GM19455 (cell line): ENCODE measurements around the gene LINC01488.

Source experiments
- ATAC-seq: cut with Tn5 transposase; IDR thresholded peaks from one replicate; pipeline ENCODE4 v1.9.1; 2021; ENCODE audit not compliant: unreplicated experiment

LINC01488 gene

DNA sequence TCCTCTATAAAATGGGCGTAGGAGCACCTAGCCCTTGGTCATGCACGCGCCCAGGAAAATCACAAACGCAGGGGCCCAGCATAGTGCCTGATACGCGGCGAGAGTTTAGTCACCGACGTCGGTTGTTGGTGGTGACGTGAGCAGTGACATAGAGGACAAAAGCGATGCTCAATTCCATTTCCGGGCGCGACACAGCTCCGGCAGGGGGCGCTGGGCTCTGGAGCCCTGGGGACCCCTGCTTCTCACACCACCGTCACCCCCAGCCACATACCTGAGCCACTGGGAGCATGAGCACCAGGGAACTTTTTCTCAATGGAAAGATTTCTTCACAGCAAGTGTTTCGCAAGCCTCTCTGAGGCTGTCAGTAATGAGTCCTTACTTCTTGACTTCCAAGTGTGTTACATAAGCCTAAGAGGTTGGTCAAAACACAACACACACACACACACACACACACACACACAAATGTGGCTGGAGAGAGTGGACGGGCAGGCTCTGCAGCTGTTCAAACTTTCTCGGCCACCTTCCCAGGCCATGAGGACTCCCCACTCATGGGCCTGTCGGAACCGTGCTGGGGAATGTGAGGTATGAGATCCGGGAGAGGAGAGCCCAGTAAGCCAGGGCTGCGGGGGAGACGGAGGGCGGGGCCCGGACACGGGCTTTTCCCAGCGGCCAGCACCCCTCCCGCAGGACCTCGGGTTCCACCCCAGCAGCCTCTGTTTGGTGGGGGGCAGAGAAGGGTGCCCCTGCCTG, 36.9 kb upstream of the LINC01488 start:
- no peak for ATAC-seq

GRCh38 chr11:69445131-69445470, 36.4 kb upstream of the LINC01488 start:
- ATAC-seq: no peak

- no peak for ATAC-seq
These were observed 35.4 kb upstream of the LINC01488 start for GRCh38 chr11:69446108-69446507.

DNA sequence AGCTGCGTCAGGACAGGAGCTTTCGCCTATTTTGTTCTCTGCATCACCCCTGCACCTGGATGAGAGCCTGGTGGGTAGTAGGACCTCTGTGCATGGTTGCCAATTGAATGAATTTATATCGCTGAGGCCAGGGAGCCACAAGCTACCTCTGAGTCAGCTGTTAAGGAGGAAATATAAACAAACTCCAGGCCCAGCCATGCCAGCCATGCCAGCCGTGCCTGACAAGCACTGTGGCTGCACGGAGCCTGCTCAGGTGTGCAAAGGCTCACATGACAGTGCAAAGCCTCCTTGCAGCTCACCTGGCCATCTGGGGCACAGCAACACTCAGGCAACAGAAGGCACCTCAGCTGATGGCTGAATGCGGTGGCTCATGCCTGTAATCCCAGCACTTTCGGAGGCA, 33.7 kb upstream of the LINC01488 start:
- no peak for ATAC-seq

DNA sequence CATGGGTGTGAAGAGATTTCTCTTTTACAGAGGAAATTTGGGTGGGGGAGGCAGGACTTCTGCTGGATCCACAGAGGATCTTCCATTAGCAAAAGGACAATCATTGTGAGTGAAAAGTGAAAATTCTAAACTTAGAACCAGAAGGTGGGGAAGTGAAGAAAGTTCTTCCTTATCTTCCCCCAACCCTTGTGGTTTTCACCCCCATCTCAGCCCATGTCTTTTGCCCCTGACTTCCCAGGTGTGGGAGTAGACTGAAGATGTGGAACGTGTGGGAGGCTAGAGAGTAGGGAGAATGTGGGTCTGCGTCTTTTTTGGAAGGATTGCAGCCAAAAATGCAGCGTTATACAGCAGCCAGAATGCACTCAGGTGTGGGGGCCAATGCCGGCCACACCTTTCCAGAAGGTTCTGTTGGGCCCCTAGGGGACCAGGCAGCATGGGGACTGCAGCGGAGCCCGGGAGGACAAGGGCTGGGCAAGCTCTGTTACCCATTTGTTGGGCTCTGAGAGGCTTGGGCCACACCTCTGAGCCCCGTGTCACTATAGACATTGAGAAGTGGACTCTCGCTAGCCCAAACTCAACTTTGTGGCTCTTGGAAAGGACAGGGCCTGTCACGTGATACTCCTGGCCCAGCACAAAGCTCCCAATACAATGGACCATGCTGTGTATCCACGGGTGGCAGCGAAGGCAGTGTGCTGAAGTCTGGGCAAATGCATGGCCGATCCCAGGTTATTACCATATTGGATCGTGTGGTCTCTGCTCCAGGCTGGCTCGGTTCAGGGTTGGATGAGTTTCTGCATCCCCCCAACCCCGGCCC, 32.8 kb upstream of the LINC01488 start:
- ATAC-seq: no peak

DNA sequence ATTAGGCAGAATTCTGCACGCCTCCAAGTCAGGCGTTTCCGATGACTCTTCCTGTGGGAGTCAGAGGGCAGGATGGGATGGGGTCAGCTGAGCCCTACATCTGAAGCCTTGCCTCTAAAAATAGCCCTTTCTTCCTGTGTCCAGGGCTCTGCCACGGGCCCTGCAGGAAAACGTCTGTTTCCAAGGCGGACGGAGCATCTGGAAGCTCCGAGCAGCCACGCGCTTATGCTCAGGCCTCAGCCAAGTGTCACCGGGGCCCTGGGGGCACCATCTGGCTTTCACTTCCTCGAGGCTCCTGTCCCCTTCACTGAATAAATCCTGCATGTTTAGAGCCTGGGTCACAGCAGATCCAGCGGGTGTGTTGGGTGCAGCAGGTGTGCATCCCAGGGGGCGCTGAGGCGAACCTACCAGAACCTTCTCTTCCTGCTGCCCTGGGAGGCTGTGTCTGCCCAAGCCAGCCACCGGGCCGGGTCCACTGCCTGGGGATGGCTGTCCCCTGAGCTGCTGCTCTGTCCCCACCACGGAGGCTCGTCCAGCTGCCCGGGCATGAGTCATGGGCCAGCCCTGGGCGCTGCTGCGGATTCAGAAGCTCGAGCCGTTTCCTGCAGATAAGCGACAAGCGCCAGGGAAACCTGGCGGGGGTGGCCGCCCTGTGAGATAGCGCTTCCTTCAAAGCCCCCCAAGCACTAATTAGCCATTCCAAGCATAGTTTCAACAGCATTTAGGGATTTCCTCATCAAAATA, 32.0 kb upstream of the LINC01488 start:
- no peak for ATAC-seq

DNA sequence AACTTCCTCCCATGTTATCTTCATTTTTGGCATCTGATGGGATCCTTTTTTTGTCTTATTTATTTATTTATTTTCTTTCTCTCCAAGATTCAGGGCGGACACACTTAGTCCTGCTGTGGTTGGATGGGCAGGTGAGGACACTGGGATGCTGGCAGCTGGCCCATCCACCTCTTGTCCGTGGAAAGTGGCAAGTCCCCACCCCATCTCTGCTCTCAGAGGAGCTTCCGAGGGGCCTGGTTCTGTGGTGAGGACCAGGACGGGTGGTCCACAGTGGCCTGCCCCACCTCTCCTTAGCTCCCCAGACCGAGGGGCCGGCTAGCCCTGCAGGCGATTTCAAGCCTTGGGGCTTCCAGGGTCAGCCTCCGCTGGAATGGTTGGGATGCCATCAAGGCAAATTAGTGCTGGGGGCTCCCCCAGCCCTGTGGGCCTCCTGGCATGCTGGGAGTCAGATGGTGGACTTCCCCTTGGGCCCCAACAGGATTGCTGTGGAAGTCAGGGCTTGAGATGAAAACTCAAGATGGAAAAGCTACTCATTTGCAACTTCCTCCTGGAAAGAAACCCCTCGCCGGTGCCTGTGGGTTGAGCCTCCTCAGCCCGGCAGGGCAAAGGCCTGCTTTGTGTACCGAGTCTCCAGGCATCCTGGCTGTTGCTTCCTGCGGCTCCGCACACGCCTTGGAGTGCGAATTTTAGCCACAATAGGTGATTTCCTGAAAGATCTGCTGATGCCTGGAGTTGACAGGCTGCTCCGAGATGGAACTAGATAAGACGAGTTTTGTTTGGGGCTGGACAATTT, 31.2 kb upstream of the LINC01488 start:
- ATAC-seq: no peak

DNA sequence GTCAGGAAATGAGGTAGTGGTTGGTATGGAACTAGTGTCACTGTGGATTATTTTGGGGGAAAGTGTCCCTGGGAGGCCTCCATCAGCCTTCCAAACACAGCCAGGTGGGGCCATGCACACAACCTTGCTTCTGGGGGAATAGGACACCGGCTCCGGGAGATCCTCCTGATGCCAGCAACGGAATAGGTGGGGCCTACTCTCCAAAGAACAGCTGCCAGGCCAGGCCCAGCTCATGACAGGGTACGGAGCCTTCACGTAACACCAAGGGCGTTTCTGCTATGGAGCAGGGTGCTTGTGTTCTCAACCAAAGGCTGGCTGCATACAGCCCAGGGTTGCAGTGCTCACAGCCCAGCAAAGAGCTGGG, 30.6 kb upstream of the LINC01488 start:
- no peak for ATAC-seq

- ATAC-seq: no peak
These were observed 30.2 kb upstream of the LINC01488 start for GRCh38 chr11:69451289-69451688.

- no peak for ATAC-seq
These were observed 29.1 kb upstream of the LINC01488 start for GRCh38 chr11:69452206-69452987.

- ATAC-seq: no peak
These were observed 28.3 kb upstream of the LINC01488 start for GRCh38 chr11:69453151-69453550.

DNA sequence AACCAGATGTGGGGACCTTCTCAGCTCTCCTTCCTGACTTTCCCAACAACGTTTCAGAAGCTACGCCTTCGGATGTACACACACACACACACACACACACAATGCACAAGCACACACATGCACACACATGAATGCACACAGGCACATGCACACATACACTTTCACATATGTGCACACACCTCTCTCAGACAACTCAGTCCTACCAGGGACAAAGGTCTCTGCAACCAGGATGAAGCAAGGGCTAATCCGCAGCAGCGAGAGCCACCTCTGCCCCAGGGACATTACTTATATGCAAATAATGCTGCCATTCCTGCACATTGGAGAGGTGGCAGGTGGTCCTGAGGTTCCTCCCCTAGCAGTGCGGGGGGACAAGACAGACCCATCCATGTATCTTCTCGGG, 27.4 kb upstream of the LINC01488 start:
- ATAC-seq: no peak

- no peak for ATAC-seq
These were observed 25.5 kb upstream of the LINC01488 start for GRCh38 chr11:69455969-69456368.

- no peak for ATAC-seq
These were observed 24.8 kb upstream of the LINC01488 start for GRCh38 chr11:69456712-69457111.

DNA sequence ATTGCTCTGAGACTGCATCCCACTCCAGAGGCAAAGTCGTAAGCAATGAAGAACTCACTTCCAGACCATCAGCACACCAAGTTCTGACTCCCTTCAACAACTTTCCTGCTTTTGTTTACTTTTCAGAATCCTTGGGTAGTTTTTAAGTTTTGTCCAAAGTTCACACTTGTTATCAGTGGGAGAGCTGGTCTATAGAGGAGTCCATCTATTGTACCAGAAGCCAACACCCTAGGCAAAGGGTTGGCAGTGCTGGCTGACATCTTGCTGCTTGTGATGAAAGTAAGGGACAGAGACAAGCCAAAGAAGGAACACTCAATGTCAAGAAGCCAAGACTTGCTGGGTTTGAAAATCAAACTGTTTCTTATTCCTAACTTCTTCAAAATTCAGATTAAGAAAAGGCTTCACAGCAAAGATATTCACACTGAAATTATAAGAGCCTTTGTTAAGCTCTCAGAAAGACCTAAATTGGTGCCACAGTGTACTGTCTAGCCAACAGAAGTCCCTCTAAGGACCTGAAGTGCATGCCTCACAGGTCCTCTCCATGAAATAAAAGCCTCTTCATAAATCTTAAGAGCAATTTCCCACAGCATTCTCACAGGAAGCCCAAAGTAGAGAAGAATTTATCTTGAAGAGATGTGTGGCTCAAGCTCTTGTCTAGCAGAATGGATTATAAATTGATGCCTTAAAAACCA, 21.5 kb upstream of the LINC01488 start:
- no peak for ATAC-seq

DNA sequence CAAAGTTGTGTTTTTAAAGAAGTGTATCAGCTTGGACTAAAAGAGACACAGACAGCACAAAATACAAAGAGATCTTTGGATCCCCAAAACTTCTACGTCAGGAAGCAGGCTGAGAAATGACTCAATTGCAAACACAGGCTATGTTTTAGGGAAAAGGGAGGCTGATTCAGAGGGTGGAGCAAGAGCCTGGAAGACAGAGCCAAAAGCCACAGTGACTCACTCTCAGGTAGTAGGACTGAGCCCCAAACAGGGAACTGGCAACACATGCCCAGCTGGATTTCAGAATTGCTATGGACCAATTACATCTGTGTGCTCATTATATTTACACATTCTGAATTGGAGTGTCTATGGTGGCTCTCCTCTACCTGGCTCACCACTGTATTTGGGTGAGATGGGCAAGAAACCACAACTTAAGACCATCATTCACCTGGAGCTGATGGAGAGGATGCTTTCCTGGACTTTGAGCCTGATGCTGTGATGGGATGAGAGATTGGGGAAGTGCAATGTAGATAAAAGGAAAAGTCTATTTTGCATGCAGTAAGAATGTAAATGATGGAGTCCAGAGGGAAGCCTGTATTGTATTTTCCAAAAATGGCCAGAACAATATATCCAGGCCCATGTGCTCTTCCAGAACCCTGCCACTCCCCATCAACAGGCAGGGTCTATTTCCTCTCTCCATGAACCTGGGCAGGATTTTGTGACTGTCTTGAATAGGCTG, 20.8 kb upstream of the LINC01488 start:
- ATAC-seq: no peak

DNA sequence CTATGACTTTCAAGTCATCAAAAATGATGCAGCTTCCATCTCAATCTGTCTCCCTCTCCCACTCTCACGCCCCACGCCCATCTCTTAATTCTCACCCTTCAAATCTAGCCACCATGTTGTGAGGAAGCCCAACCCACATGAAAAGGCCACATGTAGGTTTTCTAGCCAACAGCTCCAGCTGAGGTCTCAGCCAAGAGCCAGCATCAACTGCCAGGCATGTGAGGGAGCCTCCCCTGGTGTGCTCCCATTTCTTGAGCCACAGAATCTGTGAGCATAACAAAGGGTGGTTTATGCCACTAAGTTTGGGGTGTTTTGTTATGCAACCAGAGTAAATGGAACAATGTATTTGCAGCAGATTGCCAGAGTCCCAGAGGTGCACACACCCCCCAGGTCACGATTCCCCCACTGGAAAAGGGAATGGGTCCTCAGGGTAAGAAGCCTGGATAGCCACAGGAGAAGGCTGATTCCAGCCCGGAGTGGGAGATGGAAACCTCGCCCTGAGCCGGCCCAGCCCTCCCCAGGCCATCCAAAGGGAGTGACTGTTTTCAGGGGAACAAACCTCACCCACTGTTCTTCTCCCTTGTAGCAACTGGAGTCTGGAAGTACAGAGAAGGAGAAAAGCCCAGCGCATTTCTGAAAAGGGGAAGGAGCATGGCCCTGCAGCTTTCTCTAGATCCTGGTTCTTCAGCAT, 20.0 kb upstream of the LINC01488 start:
- ATAC-seq: no peak

- no peak for ATAC-seq
These were observed 19.1 kb upstream of the LINC01488 start for GRCh38 chr11:69462106-69462951.
